K562 (cell line): ENCODE data around the gene TXNRD1. TPM values are rescaled to one million over a fixed set of nuclear protein-coding genes. Genes with fewer than 3 reads are reported as not detected.

Experiments used
- ATAC-seq: fragments of 200-7000 bp; cut with Tn5 transposase; 3 replicates; pipeline ENCODE4 v1.9.1; 2020; ENCODE audit warnings: moderate library complexity
- BruUV-seq: library from RNA; stranded (reverse); fragments of 400-500 nt; replicated peaks from 2 replicates; lab custom pipeline; 2021; lab: Mats Ljungman, UMichigan
- CTCF ChIA-PET: fragments of 300-600 bp; formaldehyde crosslinking; extraction: SDS; loops from one replicate; lab custom pipeline; 2021; ENCODE audit warnings: low intra/inter-chr PET ratio; lab: Yijun Ruan, JAX
- POLR2A ChIA-PET: fragments of 300-600, 350-650 bp; sonication (Branson Sonifier 250); formaldehyde crosslinking; extraction: SDS; loops from one replicate; lab custom pipeline; 2021; ENCODE audit warnings: antibody characterized with exemption, inconsistent platforms; lab: Yijun Ruan, JAX
- DNase-seq, 4 experiments: peaks; one replicate each; pipeline versions ENCODE4 v3.0.0 to v3.0.0-alpha.2; 2011 to 2018; ENCODE audit warnings: low spot score in 3 of 4, mixed read lengths in 3 of 4; ENCODE audit errors: extremely low read depth in 1 of 4
- FAIRE-seq: peaks from 2 replicates; lab custom pipeline; 2011; peaks lifted over from hg19 to GRCh38; lab: Jason Lieb, UNC
- H2AFZ ChIP-seq: 2 replicates; pipeline ENCODE4 v1.6.0; 2011; ENCODE audit warnings: low read depth, low read length, control low read depth, inconsistent platforms
- H3K27ac ChIP-seq: fragments of 200-600 bp; 3 replicates; pipeline ENCODE4 v1.8.0; 2011; ENCODE audit warnings: low read depth, mild to moderate bottlenecking, control low read depth, inconsistent platforms, low read length, moderate library complexity, mixed read lengths; ENCODE audit errors: extremely low read depth
- H3K27me3 ChIP-seq, 2 experiments: fragments of 300-600 bp in 1 of 2; 2 replicates in 1 of 2; 3 replicates in 1 of 2; pipeline versions ENCODE4 v1.6.0 to v1.8.0; 2011; ENCODE audit warnings: inconsistent platforms in 2 of 2, low read length in 2 of 2, mild to moderate bottlenecking in 1 of 2, mixed read lengths in 1 of 2, moderate library complexity in 1 of 2; ENCODE audit not compliant: control insufficient read depth in 2 of 2, insufficient read depth in 2 of 2
- H3K36me3 ChIP-seq: fragments of 300-600 bp; 3 replicates; pipeline ENCODE4 v1.8.0; 2011; ENCODE audit warnings: mild to moderate bottlenecking, low read length, inconsistent platforms; ENCODE audit not compliant: control insufficient read depth, insufficient read depth
- H3K4me1 ChIP-seq, 2 experiments: fragments of 200-600 bp in 1 of 2; replicated peaks in 1 of 2; 2 replicates in 1 of 2; 3 replicates in 1 of 2; pipeline versions ENCODE4 v1.5.1 to v1.8.0; 2011; ENCODE audit warnings: inconsistent platforms in 2 of 2, low read length in 2 of 2, mild to moderate bottlenecking in 1 of 2, mixed read lengths in 1 of 2, moderate library complexity in 1 of 2; ENCODE audit not compliant: control insufficient read depth in 2 of 2, insufficient read depth in 2 of 2
- H3K4me2 ChIP-seq: 2 replicates; pipeline ENCODE4 v1.6.1; 2011; ENCODE audit warnings: low read length, control low read depth, inconsistent platforms, mixed read lengths; ENCODE audit not compliant: insufficient read depth
- H3K4me3 ChIP-seq: fragments of 200-600 bp; sonication (generic), shearing (Covaris generic); 2 replicates; pipeline ENCODE4 v1.5.1; 2016; ENCODE audit warnings: control low read depth, inconsistent platforms
- H3K79me2 ChIP-seq: fragments of 200-600 bp; 3 replicates; pipeline ENCODE4 v1.8.0; 2011; ENCODE audit warnings: low read length, inconsistent platforms; ENCODE audit not compliant: control insufficient read depth, insufficient read depth
- H3K9ac ChIP-seq, 2 experiments: 2 replicates each; pipeline versions ENCODE4 v1.6.0 to v1.6.1; 2011; ENCODE audit warnings: low read depth in 2 of 2, low read length in 2 of 2, control low read depth in 1 of 2, inconsistent platforms in 1 of 2, mild to moderate bottlenecking in 1 of 2, mixed read lengths in 1 of 2; ENCODE audit not compliant: insufficient read depth in 1 of 2
- H3K9me1 ChIP-seq: one replicate; pipeline ENCODE4 v1.6.0; 2011; ENCODE audit warnings: inconsistent platforms, mild to moderate bottlenecking, low read length, moderate library complexity; ENCODE audit not compliant: control insufficient read depth, insufficient read depth
- H3K9me3 ChIP-seq: replicated peaks from 2 replicates; pipeline ENCODE4 v1.5.1; 2011; ENCODE audit warnings: low read depth, low read length, inconsistent platforms; ENCODE audit not compliant: control insufficient read depth, insufficient read depth
- H4K20me1 ChIP-seq: replicated peaks from 2 replicates; pipeline ENCODE4 v1.6.1; 2011; ENCODE audit warnings: low read length, inconsistent platforms, mixed read lengths; ENCODE audit not compliant: control insufficient read depth, insufficient read depth
- CBX5 ChIP-seq: IDR thresholded peaks from 2 replicates; pipeline ENCODE4 v1.6.1; 2014; ENCODE audit warnings: low read depth, borderline replicate concordance
- LCOR ChIP-seq: sonication (generic); formaldehyde crosslinking; IDR thresholded peaks from 2 replicates; pipeline ENCODE4 v1.8.0; 2022; ENCODE audit warnings: mild to moderate bottlenecking, missing genetic modification reagents
- RAD21 ChIP-seq, 2 experiments: fragments of 250-450 bp in 1 of 2; fragments of 450-650 bp in 1 of 2; sonication (Bioruptor Pico) in 1 of 2; formaldehyde crosslinking in 1 of 2; IDR thresholded peaks in 1 of 2; conservative IDR thresholded peaks in 1 of 2; 2 replicates each; pipeline versions ENCODE4 v1.4.0 to v1.8.0; 2020 to 2022; ENCODE audit warnings: mild to moderate bottlenecking in 2 of 2, moderate library complexity in 1 of 2
- SREBF1 ChIP-seq: fragments of 150-350 bp; IDR thresholded peaks from 2 replicates; pipeline ENCODE4 v1.6.1; 2014; ENCODE audit warnings: antibody characterized with exemption, low read depth, low read length, borderline replicate concordance
- ZNF263 ChIP-seq: sonication (generic); formaldehyde crosslinking; IDR thresholded peaks from 2 replicates; pipeline ENCODE4 v1.8.0; 2022; ENCODE audit warnings: mild to moderate bottlenecking, missing genetic modification reagents, borderline replicate concordance
- WGBS: fragments of 100-300 bp; shearing (Covaris generic); methylation state at CpG from one replicate; pipeline ENCODE4 v1.1.6; 2016; ENCODE audit warnings: low coverage, mixed read lengths; ENCODE audit not compliant: insufficient coverage; ENCODE audit errors: missing lambda C conversion rate; 5-methylcytosine and 5-hydroxymethylcytosine counted together
- in situ Hi-C: fragments of 300-500 bp; cut with MboI; formaldehyde crosslinking; loops from 4 replicates; pipeline ENCODE4 v1.15.0; 2018; ENCODE audit warnings: inconsistent platforms, mixed read lengths
- intact Hi-C: fragments of 100-400 bp; cut with micrococcal nuclease; formaldehyde crosslinking; loops from 2 replicates; pipeline ENCODE4 v1.14.2; 2022
- polyA plus RNA-seq, 8 experiments: library from polyadenylated mRNA; depleted of rRNA in 4 of 8; stranded (reverse) in 5 of 8; unstranded in 3 of 8; fragments of >200 nt; fragmentation: Nextera tagmentation in 2 of 8; fragmentation: Illumina TruSeq in 1 of 8; extraction: Ambion mirVana in 2 of 8; extraction: Trizol in 1 of 8; gene quantifications; 2 replicates each; pipeline versions ENCODE4 v1.2.1 to v1.2.3, GENCODE V29; 2011 to 2014; ENCODE audit warnings: inconsistent platforms in 1 of 8, missing spikeins in 1 of 8
- total RNA-seq, 7 experiments: library from RNA; depleted of rRNA in 6 of 7; stranded (reverse); fragments of >200 nt in 6 of 7; fragmentation: Illumina TruSeq in 2 of 7; extraction: Trizol in 2 of 7; gene quantifications; 2 replicates each; pipeline versions ENCODE4 v1.2.1 to v1.2.3, GENCODE V29; 2011 to 2021; ENCODE audit warnings: low replicate concordance in 1 of 7
- TF ChIP-seq, protein P1 (sequence below), 2 experiments: fragments of 450-650 bp; formaldehyde crosslinking in 1 of 2; IDR thresholded peaks; 2 replicates each; pipeline versions ENCODE4 v1.4.0 to v1.6.1; 2014 to 2020; ENCODE audit warnings: mild to moderate bottlenecking in 2 of 2, borderline replicate concordance in 1 of 2, low read depth in 1 of 2
- TF ChIP-seq, protein P2 (sequence below): IDR thresholded peaks from 2 replicates; pipeline ENCODE4 v1.6.1; 2011; ENCODE audit not compliant: insufficient read length; ENCODE audit errors: extremely low read depth
- TF ChIP-seq, protein P3 (sequence below), 3 experiments: IDR thresholded peaks in 2 of 3; conservative IDR thresholded peaks in 1 of 3; 2 replicates each; pipeline ENCODE4 v1.5.1; 2011 to 2012; ENCODE audit warnings: low read length in 3 of 3, mild to moderate bottlenecking in 3 of 3, control low read depth in 2 of 3, improper control_type of control experiment in 1 of 3, inconsistent platforms in 1 of 3, low read depth in 1 of 3, mixed read lengths in 1 of 3, moderate library complexity in 1 of 3; ENCODE audit not compliant: insufficient read depth in 2 of 3

The TXNRD1 gene
- total and polyA plus RNA-seq, 9 of the 15 experiments (the other 6 are each of a cell fraction or from before 2014, with no cell fraction given) = 107 to 189 (median 146) TPM

DNA sequence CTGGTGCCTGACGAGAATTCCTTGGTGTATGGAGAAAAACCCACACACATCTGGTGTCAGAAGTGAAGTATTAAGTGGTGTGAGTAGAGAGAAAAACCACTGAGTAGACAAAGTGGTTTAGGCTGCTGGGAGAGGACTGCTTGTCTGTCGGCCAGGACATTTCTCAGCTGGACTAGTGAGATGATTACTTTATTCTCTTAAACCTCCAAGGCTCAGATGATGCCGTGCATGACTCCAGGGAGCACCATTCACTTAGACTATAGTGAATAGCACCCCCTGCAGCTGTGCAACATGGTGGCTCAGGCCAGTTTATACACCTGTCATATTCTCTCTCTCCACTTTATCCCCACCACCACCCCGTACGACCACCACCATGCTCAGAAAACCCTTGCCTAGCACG is 49.1 kb upstream of the TXNRD1 start:
- Histone ChIP-seq H3K9me1 (no peaks in the 10 kb centered on the region), H3K79me2 (no peaks in the 10 kb centered on the region), H3K27ac (no peak overlapping the region), H3K36me3 (no peaks in the 10 kb centered on the region), H3K27me3 (no peaks in the 10 kb centered on the region), H3K9me3 (no peaks in the 10 kb centered on the region), H3K4me3 (no peak overlapping the region), H3K4me2 (no peak overlapping the region), H4K20me1 (no peaks in the 10 kb centered on the region), H3K9ac (no peak overlapping the region), H3K4me1 (peaks cover 0 to 4% of the 10 kb centered on the region in 2 experiments; a peak in 4 of 5 replicates), H2AFZ (no peak overlapping the region)
- peak; percentile 83 for ATAC-seq
- intact Hi-C loops = loop anchor here (1.0 to 2.0 kb wide), 2 partner anchors 58 to 109 kb away; no protein-coding TSS in a partner anchor
- in situ Hi-C loops = no loop called here
- CTCF ChIA-PET = no interaction called here
- TF ChIP-seq, protein P1, sequence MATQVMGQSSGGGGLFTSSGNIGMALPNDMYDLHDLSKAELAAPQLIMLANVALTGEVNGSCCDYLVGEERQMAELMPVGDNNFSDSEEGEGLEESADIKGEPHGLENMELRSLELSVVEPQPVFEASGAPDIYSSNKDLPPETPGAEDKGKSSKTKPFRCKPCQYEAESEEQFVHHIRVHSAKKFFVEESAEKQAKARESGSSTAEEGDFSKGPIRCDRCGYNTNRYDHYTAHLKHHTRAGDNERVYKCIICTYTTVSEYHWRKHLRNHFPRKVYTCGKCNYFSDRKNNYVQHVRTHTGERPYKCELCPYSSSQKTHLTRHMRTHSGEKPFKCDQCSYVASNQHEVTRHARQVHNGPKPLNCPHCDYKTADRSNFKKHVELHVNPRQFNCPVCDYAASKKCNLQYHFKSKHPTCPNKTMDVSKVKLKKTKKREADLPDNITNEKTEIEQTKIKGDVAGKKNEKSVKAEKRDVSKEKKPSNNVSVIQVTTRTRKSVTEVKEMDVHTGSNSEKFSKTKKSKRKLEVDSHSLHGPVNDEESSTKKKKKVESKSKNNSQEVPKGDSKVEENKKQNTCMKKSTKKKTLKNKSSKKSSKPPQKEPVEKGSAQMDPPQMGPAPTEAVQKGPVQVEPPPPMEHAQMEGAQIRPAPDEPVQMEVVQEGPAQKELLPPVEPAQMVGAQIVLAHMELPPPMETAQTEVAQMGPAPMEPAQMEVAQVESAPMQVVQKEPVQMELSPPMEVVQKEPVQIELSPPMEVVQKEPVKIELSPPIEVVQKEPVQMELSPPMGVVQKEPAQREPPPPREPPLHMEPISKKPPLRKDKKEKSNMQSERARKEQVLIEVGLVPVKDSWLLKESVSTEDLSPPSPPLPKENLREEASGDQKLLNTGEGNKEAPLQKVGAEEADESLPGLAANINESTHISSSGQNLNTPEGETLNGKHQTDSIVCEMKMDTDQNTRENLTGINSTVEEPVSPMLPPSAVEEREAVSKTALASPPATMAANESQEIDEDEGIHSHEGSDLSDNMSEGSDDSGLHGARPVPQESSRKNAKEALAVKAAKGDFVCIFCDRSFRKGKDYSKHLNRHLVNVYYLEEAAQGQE (IDR thresholded peaks at IDR 0.05; ENCODE audit: borderline replicate concordance) = peak; percentile 9; the same call in 1 of the 2 replicates
- TF ChIP-seq, protein P1 (CRISPR knock-in tag; IDR thresholded peaks at IDR 0.05; ENCODE audit: low read depth) = no peak
- TF ChIP-seq LCOR (CRISPR knock-in tag) = no peak
- TF ChIP-seq CBX5 = no peak
- no peak for TF ChIP-seq SREBF1
- TF ChIP-seq, protein P2, sequence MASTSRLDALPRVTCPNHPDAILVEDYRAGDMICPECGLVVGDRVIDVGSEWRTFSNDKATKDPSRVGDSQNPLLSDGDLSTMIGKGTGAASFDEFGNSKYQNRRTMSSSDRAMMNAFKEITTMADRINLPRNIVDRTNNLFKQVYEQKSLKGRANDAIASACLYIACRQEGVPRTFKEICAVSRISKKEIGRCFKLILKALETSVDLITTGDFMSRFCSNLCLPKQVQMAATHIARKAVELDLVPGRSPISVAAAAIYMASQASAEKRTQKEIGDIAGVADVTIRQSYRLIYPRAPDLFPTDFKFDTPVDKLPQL = no peak
- TF ChIP-seq, protein P3, sequence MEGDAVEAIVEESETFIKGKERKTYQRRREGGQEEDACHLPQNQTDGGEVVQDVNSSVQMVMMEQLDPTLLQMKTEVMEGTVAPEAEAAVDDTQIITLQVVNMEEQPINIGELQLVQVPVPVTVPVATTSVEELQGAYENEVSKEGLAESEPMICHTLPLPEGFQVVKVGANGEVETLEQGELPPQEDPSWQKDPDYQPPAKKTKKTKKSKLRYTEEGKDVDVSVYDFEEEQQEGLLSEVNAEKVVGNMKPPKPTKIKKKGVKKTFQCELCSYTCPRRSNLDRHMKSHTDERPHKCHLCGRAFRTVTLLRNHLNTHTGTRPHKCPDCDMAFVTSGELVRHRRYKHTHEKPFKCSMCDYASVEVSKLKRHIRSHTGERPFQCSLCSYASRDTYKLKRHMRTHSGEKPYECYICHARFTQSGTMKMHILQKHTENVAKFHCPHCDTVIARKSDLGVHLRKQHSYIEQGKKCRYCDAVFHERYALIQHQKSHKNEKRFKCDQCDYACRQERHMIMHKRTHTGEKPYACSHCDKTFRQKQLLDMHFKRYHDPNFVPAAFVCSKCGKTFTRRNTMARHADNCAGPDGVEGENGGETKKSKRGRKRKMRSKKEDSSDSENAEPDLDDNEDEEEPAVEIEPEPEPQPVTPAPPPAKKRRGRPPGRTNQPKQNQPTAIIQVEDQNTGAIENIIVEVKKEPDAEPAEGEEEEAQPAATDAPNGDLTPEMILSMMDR (IDR thresholded peaks at IDR 0.05 in 2 of 3, conservative IDR thresholded peaks at IDR 0.05 in 1 of 3; ENCODE audit: insufficient read depth in 2 of 3, low read depth in 1 of 3, low read length in 3 of 3) = peak in 2 of 3 experiments; percentile 29 to 51; a peak in 2 of 6 replicates
- TF ChIP-seq RAD21 (CRISPR knock-in tag; conservative IDR thresholded peaks at IDR 0.05 in 1 of 2, IDR thresholded peaks at IDR 0.05 in 1 of 2) = peak in 1 of 2 experiments; percentile 45; a peak in 1 of 4 replicates
- TF ChIP-seq ZNF263 (CRISPR knock-in tag) = peak; percentile 86
- FAIRE-seq = no peak
- POLR2A ChIA-PET = interaction anchor here (0.6 to 1.0 kb wide), 2 partner anchors 10 to 909 kb away, joined by 3 to 4 read pairs; no protein-coding TSS in a partner anchor
- peak in 2 of 4 experiments; percentile 17 to 21 for DNase-seq
- 8% methylated on average over 6 of the region's 6 CpGs for WGBS
- no TSS peak for BruUV-seq
